HG03175 (cell line): ENCODE measurements around the gene MPPED1.

Experiments
- ATAC-seq: cut with Tn5 transposase; IDR thresholded peaks from one replicate; pipeline ENCODE4 v1.9.1; 2021; ENCODE audit warnings: mild to moderate bottlenecking, moderate library complexity; ENCODE audit not compliant: unreplicated experiment

MPPED1 gene

DNA sequence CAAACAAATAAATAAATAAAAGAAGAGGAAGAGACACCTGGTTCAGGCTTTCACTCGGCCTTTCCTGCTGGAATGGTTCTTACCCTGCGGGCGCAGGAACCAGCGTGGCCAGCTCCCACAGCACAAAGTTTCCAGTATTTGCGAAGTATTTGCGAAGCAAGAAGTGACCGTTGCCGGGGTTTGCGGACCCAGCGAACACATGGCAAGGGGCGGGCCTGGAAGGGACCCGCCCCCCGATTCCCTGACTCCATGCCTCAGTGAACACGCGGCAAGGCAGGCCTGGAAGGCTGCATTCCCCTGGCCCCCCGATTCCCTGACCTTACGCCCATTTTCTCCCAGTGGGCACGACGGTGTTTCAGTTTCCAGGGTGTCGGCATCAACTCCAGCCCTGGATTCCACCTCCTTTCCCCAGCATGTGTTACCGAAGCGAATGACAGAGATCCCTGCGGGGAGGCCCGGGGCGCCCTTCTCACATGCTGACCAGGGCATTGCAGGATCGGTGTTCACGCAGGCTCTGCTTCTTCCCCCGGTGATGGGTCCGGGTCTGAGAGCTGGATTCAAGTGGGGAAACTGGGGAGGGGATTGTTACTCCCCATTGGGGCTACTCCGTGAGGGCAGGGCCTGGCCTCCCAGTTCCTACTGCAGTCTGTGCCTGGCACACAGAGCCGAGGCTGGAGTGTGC is 102.8 kb downstream of the MPPED1 start:
- no peak for ATAC-seq

DNA sequence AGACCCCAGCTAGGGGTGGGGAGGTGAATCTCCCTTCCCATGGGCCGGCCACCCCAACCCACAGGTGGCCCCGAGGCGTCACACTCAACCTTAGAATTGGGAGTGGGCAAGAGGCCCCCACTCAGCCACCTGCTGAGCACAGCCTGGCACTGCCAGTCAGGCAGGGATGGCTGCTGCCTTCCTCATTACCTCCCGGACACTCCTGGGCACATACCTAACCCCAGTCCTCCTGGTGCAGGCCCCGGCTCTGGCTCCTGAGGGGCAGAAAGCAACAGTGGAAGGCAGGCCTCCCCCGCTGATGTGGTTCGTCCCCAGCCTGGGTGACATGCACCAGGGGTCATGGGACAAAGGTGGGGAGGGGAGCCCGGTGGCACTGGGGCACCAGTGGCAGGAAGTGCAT is 103.6 kb downstream of the MPPED1 start:
- ATAC-seq: no peak

DNA sequence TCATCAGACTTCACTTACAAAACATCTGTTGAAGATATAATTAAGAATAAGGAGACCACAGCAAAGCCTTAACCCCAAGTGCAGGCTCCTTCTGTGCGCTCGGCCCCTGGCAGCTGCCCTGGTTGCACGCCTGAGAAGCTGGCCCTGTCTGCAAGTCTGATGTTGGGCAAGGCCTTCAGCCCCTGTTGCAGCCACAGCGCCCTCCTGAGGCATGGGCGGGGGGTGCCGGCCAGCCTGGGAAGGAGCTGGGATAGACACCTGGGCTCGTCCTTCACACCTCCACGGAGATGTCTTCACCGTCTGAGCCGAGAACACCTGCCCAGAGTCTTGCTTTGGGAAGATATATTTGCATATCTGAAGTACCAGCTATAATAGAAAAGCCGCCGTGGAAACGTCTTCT is 104.1 kb downstream of the MPPED1 start:
- ATAC-seq: no peak

DNA sequence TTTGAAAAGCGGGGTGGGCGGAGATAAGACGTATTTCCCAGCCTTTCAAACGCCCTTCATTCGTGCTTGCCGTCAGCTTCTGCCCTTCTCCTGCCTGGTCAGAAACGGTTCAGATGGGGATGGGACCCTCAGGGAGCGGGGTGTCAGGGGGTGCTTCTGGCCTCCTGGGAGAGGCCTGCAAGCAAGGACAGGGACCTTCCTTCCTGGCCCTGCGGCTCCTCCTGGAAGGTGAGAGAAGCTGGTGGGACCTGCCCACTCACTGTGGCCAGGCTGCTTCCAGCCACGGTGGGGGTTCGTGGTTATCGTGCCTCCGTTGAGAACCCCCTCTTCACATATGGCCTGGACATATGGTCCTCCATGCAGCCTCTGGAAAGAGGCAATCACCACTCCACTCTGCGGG is 104.6 kb downstream of the MPPED1 start:
- no peak for ATAC-seq

DNA sequence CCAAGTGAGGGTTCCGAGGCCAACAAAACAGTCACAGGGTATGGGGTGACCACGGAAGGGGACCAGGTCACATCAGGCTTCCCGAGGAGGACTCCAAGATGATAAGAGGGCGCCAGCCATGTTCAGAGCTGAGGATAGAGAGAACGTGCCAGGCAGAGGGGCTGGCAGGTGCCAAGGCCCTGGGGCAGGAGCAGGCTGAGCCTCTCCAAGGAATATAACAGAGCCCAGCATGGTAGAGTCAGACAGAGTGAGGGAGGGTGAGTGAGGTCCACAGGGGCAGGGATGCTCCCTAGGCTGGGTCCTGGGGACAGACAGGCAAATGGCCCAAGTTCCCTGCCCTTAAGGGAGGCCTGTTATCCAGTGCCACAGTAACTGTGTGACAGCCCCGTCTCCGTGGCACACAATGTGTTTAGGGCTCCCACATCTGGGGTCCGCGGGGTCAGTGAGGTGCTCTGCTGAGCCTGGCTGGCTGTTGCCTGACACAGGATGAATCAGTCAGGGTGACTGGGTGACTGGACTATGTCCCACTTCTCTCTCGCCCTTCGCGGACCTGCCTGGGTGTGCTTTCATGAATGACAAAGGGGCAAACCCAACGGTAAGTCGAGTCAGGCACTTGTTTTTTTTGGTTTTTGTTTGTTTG is 105.3 kb downstream of the MPPED1 start:
- ATAC-seq: no peak

DNA sequence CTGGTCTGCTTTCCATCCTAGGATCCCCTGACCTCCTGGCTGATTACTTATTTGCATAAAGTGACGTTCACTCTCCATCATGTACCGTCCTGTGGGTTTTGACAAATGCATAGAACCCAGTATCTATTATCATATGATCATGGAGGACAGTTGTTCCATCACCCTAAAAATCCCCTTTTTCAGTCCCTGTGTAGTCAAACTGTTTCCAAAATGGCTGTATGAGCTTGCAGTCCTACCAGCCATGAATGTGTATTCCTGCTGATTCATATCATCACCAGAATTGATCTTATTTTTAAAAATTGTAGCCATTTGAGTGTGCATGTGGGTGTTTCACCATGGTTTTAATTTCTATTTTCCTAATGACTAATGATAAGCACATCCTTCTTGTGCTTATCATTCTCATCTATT is 108.8 kb downstream of the MPPED1 start:
- ATAC-seq: no peak

DNA sequence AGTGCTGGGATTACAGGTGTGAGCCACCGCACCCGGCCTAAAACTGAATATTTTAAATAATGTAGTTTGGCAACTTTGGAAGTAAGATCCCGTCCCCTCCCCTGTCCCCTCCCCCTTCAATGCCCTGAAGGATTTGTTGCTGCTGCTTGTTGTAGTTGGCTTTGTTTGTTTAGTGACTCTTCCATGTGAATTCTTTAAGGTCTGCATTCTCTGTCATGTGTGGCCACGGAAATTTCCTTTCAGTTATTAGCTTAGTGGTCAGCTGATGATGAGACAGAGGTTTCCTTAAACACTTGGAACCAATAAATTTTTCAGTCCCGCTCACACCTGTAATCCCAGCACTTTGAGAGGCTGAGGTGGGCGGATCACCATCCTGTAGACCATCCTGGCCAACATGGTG is 109.9 kb downstream of the MPPED1 start:
- ATAC-seq: no peak

DNA sequence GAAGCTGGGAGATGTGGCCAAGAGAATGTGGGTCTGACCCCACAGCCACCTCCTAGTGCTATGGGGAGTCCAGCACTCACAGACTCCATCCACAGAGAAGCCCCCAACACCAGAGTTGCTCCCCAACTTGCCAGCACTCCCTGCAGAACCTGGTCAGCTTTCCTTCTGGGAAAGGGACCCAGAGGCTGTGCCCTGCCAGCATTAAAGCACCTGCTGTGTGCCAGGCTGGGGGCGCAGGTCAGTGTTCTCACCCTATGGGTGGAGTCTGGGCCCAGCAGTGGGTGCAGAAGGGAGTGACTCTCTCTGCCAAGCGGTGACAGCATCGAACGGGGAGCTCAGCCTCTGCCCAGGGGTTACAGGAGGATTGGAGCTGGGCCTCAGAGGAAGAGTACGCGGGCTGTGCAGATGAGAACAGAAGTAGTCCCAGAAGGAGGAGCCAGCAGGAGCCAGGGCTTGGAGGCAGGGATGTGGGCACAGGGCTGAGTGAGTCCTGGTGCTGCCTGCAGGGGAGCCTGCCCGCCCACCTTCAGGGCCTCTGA is 114.4 kb downstream of the MPPED1 start:
- ATAC-seq: no peak

DNA sequence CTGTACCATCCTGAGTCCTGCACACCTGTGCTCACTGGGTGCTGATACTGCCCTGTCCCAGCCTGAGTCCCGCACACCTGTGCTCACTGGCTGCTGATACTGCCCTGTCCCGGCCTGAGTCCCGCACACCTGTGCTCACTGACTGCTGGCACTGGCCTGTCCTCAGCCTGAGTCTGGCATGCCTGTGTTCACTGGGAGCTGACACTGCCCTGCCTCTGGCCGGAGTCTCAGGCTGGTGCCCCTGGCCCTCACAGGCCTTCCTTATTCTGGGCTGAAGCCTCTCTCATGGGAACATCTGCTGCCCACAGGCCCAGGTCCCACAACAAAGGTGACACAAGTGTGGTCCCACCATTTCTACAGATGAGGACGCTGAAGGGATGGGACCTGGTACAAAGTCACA is 115.1 kb downstream of the MPPED1 start:
- no peak for ATAC-seq

DNA sequence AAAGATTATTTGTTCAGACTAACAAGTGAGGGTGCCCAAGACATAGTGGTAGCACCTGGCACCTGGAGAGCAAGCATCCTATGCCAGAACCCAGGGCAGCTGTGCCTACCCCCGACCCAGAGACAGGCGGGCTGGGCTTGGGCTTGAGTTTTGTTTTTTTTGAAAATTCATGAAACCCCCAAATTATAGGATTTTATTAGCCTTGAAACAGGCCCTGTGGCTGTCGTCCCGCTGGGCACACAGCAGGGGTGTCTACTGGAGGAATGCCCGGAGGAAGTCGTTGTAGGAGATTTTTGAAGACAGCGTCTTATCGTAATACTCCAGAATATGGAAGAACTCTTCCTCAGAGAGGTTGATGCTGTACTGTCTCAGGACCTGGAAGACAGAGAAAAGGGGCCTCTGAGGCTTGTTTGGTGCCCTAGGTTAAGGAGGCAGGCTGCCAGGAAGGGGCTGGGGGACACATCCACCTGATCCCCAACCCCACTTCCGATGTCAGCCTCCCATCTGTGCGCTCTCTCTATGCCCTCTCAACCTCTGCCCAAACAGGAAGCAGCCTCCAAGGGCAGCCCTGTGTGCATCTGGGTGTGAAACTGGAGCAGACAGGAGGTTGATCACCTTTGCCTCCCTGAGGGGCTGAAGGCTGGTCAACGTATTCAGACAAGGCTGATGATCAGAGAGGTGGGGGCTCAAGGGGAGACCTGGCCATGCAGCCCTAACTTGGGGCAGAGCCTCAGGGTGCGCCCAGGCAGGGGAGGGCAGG is 117.0 kb downstream of the MPPED1 start:
- no peak for ATAC-seq

DNA sequence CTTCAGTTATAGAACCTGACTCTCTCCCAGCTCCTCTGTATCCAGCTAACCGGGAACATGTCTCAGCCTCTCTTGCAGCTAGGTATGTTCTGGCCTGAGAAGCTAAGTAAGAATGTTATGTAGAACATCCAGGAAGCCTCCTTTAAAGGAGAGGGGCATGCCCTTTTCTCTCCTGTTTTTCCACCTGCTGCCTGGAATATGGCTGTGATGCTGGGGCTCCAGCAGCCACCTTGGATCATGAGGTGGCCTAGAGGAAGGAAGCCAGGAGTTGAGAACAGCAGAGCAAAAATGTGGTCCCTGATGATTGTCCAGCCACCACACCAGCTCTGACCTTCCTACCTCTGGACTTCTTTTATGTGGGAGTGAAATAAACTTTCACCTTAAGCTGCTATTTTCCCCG is 117.6 kb downstream of the MPPED1 start:
- no peak for ATAC-seq

DNA sequence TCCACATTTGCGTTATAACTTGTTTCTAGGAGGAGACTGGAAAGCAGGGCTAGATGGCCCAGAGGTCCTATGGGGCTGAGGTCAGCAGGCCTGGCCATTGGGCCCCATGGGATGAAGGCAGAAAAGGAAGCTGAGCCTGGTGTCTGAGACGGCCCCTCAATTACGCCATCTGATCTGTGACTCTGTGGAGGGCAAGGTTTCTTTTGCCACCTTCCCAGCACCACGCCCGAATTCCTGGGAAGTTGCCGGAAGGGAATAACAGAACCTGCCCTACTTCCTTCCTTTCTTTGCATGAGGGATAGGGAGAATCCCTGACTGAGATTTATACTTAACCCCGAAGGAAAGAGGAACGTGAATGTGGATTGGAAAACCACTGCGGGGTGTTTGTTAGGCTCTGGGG is 118.1 kb downstream of the MPPED1 start:
- ATAC-seq: no peak

DNA sequence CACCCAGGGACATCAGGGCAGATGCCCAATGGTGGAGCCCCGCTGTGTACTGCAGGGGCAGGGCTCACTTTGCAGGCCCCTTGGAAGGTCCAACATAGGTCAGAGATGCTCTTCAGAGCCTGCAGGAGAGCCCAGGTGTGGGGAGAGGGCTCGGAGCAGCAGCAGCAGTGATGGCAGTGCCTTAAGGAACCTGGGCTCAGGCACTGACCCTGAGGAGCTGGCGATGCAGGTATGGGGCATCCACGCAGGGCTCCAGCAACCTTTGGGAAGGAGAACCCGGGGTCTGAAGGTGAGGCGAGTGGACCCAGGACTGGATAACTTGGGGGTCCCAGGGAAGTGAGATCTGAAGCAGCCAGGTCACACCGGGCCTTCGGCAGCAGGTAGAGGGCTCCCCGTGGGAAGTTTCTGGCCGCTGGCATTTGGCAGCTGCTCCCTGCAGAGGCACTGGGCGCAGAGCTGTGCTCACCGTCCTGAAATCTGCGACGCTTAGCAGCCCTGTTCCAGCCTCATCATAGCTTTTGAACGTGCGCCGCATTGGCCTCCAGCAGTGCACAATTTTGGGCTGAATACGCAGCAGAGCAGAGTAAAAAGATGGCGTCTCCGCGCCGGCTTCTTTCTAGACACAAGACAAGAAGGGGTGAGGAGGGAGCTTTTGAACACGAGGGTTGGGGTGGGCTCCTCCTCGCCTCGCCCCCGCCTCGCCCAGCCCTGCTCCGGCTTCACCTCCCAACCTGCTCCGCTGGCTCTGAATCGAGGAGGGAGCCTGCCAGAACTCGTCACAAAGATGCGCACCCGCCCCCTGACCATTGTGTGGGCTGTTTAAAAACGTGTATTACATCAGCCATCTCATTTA is 118.8 kb downstream of the MPPED1 start:
- ATAC-seq: no peak

DNA sequence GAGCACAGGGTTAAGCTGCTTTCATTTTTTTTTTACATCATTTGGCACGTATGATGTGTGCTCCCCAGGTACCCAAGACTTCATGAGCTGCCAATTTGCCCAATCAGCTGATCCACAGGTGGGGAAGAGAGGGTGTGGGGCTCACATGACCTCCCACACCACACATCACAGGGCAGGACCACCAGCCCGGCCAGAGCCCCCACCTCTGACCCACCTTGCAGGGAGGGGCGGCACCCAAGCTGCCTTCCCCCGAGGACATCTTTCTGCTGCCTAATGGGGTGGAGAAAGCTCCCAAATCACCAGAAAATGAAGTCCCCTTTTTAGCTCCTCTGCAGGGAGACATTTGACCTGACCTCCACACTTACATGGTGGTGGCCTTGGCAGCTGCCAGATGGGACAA is 119.8 kb downstream of the MPPED1 start:
- no peak for ATAC-seq

DNA sequence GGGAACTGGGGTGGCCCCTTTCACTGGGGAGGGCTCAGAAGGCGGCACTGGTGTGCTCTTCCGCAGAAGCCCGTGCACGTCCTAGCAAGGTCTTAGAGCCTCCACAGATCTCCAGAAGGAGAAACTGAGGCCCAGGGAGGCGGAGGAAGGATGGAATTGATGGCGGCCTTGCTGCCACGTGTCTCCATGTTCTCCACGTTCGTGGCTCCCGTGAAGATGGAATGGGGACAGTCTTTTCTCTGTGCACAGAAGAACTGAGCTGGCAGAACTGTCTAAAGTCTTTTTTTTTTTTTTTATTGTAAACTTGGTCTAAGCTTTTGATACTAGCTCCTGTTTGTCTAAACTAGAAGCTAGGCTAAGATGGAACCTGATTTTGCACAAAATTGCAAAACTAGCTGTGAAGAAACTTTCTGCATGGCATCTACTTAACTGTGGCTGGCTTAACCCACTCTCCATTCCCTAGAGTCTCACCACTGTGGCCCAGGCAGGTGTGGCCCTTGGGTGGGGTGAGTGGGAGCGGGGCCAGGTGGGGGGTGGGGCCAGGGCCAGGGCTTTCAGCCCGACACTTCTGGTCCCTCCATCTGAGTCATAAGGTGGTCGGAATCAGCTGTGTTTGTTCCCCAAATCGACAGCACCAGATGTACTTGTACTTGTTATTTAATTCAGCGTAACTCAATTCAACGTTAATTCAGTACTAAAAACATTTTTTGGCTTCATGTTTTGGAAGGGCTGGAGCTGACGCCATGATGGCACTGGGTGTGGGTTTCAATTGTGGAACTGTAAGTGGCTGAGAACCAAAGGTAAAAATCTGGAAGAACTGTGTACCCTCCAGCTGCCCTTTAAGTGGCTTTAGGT is 120.7 kb downstream of the MPPED1 start:
- ATAC-seq: no peak

DNA sequence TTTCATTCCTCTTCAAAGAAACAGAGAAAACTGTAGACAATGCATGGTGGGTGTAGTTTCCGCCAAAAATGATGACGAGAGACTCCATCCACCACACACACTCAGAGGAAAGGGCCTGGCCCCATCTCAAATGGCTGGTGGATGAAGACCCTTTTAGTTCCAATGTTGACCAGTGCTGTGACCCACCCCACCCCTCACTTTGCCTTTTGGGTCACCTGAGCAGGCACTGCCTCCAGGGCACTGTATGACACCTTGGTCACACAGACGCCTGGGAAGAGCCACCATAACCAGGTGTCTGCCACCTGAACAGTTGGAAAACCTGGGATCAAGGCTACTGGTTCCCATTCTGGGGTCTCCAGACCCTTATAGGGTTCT is 121.3 kb downstream of the MPPED1 start:
- ATAC-seq: no peak

DNA sequence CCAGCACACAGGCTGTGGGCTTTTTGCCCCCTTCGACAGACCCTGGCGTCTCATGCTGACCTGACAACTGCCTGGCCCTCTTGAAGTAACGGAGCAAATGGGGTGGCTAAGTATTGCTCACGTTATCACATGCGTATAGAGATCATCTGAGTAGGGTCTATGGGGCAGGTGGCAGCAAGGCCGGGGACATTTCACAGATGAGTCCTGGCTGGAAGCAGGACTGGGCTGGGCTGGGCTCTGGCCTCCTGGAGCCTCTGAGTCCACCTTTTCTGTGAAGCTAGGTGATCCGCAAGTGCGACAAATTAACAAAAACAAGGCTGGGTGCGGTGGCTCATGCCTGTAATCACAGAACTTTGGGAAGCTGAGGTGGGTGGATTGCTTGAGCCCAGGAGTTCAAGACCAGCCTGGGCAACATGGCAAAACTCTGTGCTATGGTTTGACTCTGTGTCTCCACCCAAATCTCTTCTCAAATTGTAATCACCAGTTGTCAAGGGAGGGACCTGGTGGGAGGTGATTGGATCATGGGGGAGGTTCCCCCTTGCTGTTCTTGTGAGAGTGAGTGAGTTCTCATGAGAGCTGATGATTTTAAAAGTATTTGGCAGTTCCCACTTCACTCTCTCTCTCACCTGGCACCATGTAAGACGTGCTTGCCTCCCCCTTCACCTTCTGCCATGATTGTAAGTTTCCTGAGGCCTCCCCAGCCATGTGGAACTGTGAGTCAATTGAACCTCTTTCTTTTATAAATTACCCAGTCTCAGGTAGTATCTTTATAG is 122.0 kb downstream of the MPPED1 start:
- ATAC-seq: no peak

DNA sequence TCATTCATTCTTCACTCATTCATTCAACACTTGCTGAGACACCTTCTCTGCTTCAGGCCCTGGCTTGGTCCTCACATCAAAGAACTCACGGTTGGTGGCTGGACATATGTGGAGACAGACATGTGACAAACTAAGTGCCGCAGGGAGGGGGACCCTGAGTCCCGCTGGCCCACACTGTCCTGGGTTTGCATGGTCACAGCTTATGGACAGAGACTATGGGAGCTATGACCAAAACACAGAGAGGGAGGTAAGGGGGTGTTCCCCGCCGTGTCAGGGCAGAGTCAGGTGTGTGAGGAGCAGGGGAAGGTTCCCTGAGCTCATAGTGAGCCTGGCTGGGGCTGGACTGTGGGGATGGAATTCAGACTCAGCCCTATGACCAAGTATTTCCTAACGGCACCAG is 123.1 kb downstream of the MPPED1 start:
- ATAC-seq: no peak

DNA sequence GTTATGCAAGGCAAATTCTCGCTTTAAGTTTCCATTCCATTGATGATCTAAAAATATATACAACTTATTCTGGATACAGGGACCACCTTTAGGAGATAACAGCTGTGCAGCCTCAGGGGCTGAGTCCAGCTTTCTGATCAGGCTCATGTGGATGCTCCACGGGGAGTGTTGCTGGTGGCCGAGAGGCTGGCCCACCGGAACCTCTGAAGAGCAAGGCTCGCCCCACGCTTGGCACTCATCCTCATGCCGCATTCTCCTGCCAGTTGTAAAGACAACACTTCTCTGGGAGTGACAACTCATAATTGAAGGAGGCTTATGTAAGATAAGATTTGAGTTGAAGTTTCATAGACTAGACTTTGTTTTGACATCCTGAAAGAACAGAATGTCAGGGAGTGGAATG is 123.5 kb downstream of the MPPED1 start:
- ATAC-seq: no peak
